GM12878 (cell line): ENCODE measurements around the gene PREX1. TPM values are rescaled to one million over a fixed set of nuclear protein-coding genes. Genes with fewer than 3 reads are reported as not detected.

Experiments
- BHLHE40 ChIP-seq, 2 experiments: fragments of 450-650 bp in 1 of 2; IDR thresholded peaks; 2 replicates each; pipeline ENCODE4 v1.6.1; 2011 to 2017; ENCODE audit warnings: low read depth in 2 of 2, borderline replicate concordance in 1 of 2, improper control_type of control experiment in 1 of 2, low read length in 1 of 2, mild to moderate bottlenecking in 1 of 2
- CBX5 ChIP-seq: sonication (generic); IDR thresholded peaks from 2 replicates; pipeline ENCODE4 v1.6.1; 2016; ENCODE audit warnings: low read depth, moderate library complexity, mild to moderate bottlenecking, inconsistent platforms
- KLF5 ChIP-seq: fragments of 450-650 bp; IDR thresholded peaks from 2 replicates; pipeline ENCODE4 v1.6.1; 2014; ENCODE audit warnings: mild to moderate bottlenecking; ENCODE audit not compliant: partially characterized antibody
- NKRF ChIP-seq: fragments of 450-650 bp; conservative IDR thresholded peaks from 2 replicates; pipeline ENCODE4 v1.6.1; 2017; ENCODE audit warnings: mild to moderate bottlenecking, moderate library complexity
- PKNOX1 ChIP-seq: fragments of 450-650 bp; IDR thresholded peaks from 2 replicates; pipeline ENCODE4 v1.6.1; 2016; ENCODE audit warnings: mild to moderate bottlenecking
- RBBP5 ChIP-seq: fragments of 200-600 bp; sonication (generic); conservative IDR thresholded peaks from 2 replicates; pipeline ENCODE4 v1.6.1; 2016
- TARDBP ChIP-seq: IDR thresholded peaks from 2 replicates; pipeline ENCODE4 v1.6.1; 2016; ENCODE audit warnings: borderline replicate concordance
- polyA plus RNA-seq, 11 experiments: library from polyadenylated mRNA; depleted of rRNA in 4 of 11; unstranded in 6 of 11; stranded (reverse) in 5 of 11; fragments of >200 nt; fragmentation: Nextera tagmentation in 4 of 11; fragmentation: Illumina TruSeq in 1 of 11; extraction: Ambion mirVana in 4 of 11; extraction: Trizol in 1 of 11; gene quantifications; 1 replicate in 1 of 11; 2 replicates in 10 of 11; pipeline versions ENCODE4 v1.2.1 to v1.2.3, GENCODE V29; 2011 to 2016; ENCODE audit warnings: inconsistent platforms in 2 of 11, missing spikeins in 2 of 11, low read depth in 1 of 11
- total RNA-seq, 4 experiments: library from RNA; depleted of rRNA in 3 of 4; stranded (reverse); fragments of >200 nt in 3 of 4; fragmentation: Illumina TruSeq in 1 of 4; extraction: Trizol in 1 of 4; gene quantifications; 2 replicates each; pipeline versions ENCODE4 v1.2.1 to v1.2.3, GENCODE V29; 2013 to 2021
- TF ChIP-seq, protein P1 (sequence below): fragments of 450-650 bp; IDR thresholded peaks from 2 replicates; pipeline ENCODE4 v1.6.1; 2018; ENCODE audit warnings: mild to moderate bottlenecking, low read depth, moderate library complexity; ENCODE audit not compliant: partially characterized antibody

Gene PREX1
- total and polyA plus RNA-seq, 10 of the 15 experiments (the other 5 are each of a cell fraction or from before 2014, with no cell fraction given) = 2.6 to 114 (median 38.9) TPM

GRCh38 chr20:48634641-48635040 lies 193.2 kb downstream of the PREX1 start (continued):
- no peak for TF ChIP-seq NKRF
- TF ChIP-seq PKNOX1 = no peak
- TF ChIP-seq RBBP5 = no peak
- no peak for TF ChIP-seq BHLHE40 (IDR thresholded peaks at IDR 0.05; ENCODE audit: borderline replicate concordance in 1 of 2, low read depth in 2 of 2, low read length in 1 of 2)
- TF ChIP-seq CBX5 = no peak
- TF ChIP-seq KLF5 = no peak
- TF ChIP-seq, protein P1, sequence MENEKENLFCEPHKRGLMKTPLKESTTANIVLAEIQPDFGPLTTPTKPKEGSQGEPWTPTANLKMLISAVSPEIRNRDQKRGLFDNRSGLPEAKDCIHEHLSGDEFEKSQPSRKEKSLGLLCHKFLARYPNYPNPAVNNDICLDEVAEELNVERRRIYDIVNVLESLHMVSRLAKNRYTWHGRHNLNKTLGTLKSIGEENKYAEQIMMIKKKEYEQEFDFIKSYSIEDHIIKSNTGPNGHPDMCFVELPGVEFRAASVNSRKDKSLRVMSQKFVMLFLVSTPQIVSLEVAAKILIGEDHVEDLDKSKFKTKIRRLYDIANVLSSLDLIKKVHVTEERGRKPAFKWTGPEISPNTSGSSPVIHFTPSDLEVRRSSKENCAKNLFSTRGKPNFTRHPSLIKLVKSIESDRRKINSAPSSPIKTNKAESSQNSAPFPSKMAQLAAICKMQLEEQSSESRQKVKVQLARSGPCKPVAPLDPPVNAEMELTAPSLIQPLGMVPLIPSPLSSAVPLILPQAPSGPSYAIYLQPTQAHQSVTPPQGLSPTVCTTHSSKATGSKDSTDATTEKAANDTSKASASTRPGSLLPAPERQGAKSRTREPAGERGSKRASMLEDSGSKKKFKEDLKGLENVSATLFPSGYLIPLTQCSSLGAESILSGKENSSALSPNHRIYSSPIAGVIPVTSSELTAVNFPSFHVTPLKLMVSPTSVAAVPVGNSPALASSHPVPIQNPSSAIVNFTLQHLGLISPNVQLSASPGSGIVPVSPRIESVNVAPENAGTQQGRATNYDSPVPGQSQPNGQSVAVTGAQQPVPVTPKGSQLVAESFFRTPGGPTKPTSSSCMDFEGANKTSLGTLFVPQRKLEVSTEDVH = no peak
- no peak for TF ChIP-seq TARDBP
